ENCODE results near the gene TRAF6.

DNA sequence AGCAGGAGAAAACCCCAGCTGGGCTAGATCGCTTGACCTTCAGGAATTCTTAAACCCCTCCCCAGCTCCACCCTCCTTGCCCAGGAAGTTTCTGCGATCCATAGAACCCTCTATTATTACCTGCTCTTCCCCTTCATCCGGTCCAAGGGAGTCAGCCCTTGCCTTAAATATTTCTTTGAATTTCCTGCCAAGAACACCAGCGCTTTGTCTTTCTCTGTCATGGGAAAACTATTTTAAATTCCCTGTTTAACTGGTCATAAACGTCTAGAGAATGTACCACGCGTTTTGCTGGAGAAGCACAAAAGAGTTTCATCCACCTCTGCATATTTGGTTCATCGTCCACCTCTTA lies 496 bp upstream of the TRAF6 start:
- TF ChIP-seq, protein P1, sequence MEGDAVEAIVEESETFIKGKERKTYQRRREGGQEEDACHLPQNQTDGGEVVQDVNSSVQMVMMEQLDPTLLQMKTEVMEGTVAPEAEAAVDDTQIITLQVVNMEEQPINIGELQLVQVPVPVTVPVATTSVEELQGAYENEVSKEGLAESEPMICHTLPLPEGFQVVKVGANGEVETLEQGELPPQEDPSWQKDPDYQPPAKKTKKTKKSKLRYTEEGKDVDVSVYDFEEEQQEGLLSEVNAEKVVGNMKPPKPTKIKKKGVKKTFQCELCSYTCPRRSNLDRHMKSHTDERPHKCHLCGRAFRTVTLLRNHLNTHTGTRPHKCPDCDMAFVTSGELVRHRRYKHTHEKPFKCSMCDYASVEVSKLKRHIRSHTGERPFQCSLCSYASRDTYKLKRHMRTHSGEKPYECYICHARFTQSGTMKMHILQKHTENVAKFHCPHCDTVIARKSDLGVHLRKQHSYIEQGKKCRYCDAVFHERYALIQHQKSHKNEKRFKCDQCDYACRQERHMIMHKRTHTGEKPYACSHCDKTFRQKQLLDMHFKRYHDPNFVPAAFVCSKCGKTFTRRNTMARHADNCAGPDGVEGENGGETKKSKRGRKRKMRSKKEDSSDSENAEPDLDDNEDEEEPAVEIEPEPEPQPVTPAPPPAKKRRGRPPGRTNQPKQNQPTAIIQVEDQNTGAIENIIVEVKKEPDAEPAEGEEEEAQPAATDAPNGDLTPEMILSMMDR (conservative IDR thresholded peaks at IDR 0.05) = no peak; the same call in 1 of the 2 replicates
- TF ChIP-seq ZFX (IDR thresholded peaks at IDR 0.05) = no peak
